ENCODE data around the gene C11orf54. TPM values are rescaled to one million over a fixed set of nuclear protein-coding genes. Genes with fewer than 3 reads are reported as not detected.

The C11orf54 gene
- total RNA-seq, result 11.0 and 18.8 TPM in 2 replicates

GRCh38 chr11:93741094-93741881, at the start of gene C11orf54, which contains the start of gene TAF1D:
Gene C11orf54, plus strand, starts transcription at chr11:93741672. Its CDS starts 5,722 bp downstream, at chr11:93747394.
Gene TAF1D, minus strand, starts transcription at chr11:93741495. Its CDS starts 2,191 bp downstream, at chr11:93739304.
- DNase-seq (ENCODE audit: extremely low read depth, low read depth, low spot score), result peak; percentile 94

DNA sequence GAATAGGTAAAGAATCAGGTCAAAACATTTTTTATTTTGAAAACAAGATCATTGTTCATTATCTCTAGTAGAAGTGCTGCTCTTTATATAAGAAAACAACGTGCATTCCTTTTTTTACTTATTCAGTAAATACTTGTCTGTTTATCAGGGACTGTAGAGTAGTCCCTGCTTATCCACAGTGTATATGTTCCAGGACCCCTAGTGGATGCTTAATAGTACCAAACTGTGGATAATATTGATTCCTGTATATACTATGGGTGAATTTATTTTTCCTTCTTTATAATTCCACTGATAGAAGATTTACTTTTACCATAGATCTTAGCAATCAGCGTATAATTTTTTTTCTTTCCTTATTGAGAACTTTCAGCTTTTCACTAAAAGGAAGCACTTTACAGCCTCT, 47.4 kb upstream of the C11orf54 start:
- no peak for DNase-seq (ENCODE audit: extremely low read depth, low read depth, low spot score)

DNA sequence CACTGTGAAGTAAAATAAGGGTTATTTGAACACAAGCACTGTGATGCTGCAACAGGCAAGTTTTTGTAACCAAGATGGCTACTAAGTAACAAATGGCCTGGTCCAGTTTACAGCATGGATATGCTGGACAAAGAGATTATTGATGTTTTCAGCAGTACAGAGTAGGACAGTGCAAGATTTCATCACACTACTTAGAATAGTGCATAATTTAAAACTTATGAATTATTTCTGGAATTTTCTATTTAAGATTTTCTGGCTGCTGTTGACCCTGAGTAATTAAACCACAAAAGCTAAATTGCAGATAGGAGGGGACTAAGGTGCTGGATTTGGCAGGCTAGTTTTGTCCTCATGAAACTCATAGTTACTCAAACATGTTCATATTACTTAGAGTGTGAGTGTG, 46.9 kb upstream of the C11orf54 start:
- DNase-seq (ENCODE audit: extremely low read depth, low read depth, low spot score), result no peak

DNA sequence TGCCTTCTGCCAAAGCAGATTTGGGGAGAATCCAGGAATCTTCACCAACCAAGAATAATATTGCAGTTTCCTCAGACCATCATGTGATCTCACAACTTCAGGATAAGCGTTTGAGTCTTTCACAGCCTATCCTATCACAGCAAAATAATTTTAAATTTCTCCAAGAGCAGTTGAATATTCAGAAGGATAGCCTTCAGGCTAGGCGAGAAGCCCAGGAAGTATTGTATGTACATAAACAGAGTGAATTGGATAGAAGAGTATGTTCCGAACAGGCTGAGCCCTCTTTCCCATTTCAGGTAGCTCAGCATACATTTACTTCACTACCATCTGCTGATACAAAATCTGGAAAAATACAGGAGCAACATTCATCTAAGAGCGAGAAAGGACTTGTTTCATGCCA, 43.9 kb upstream of the C11orf54 start:
- no peak for DNase-seq (ENCODE audit: extremely low read depth, low read depth, low spot score)

DNA sequence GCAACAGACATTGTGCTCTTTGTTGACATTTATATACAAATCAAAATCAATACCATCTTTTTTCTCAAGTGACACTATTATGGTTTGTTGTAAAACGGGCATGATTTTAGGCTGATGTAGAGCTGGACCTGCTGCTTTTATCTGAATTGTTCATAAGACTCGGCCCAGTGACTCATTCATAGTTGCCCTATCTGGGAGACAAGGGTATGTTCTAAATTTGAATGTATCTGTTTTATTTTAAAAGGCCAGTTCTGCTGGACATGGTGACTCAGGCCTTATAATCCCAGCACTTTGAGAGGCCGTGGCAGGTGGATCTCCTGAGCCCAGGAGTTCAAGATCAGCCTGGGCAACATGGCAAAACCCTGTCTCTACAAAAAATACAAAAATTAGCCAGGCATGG, 40.6 kb upstream of the C11orf54 start:
- DNase-seq (ENCODE audit: extremely low read depth, low read depth, low spot score), result no peak

GRCh38 chr11:93704237-93704636, 37.2 kb upstream of the C11orf54 start:
- no peak for DNase-seq (ENCODE audit: extremely low read depth, low read depth, low spot score)

DNA sequence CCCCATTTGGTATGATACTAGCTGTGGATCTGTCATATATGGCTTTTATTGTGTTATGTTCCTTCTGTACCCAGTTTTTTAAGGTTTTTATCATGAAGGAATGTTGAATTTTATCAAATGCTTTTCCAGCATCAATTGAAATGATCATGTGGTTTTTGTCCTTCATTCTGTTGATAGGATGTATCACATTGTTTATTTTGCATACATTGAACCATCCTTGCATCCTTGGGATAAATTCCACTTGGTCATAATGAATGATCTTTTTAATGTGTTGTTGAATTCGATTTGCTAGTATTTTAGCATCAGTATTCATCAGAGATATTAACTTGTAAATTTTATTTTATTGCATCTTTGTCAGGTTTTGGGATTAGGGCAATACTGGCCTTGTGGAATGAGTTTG, 31.2 kb upstream of the C11orf54 start:
- no peak for DNase-seq (ENCODE audit: extremely low read depth, low read depth, low spot score)

GRCh38 chr11:93712678-93713077, 28.8 kb upstream of the C11orf54 start:
- DNase-seq (ENCODE audit: extremely low read depth, low read depth, low spot score), result no peak

DNA sequence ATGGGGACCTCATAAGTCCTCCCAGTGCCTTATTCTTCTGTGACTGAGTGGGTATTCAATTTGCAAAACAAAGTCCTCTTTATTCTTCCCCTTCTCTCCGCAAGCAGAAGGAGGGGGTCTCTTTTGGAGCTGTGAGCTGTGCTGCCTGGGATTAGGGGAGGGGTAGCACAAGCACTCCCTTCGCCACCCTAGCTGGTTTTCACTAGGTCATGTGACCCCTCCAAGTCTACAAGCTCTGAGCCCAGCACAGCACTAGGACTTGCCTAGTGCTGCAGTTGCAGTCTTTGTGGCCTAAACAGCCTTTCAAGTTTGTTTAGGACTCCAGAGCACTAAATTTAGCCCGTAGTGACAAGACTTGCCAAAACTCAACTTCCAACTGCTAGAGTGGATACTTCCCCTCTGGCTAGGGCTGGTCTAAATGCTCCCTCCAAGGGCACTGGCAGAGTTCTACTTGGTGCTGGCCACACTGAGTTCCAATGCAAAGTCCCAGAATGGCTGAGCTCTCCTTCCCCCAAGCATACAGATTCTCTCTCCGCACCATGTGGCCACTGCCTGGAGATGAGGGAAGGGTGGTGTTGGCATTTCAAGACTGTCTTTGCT, 25.6 kb upstream of the C11orf54 start:
- DNase-seq (ENCODE audit: extremely low read depth, low read depth, low spot score), result no peak

- no peak for DNase-seq (ENCODE audit: extremely low read depth, low read depth, low spot score)
Observed at GRCh38 chr11:93717501-93717900, 24.0 kb upstream of the C11orf54 start.

DNA sequence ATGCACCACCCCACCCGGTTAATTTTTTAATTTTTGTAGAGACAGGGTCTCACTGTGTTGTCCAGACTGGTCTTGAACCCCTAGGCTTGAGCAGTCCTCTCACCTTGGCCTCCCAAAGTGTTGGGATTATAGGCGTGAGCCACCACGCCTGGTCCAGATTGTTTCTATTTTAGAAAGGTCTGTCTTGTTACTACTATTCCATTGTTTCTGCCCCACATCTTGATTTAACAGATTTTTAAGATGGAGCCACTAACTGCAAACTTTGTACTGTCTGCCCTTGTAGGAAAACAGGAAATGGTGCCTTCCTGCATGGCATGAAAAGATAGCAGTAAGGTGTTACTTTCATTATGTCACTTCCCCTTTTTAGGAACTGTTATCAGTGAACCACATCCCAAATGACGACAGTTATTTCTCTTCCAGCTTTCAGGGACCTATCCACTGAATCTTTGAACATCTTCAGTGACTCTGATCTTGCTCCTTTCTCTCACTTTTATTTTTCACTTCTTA, 23.4 kb upstream of the C11orf54 start:
- DNase-seq (ENCODE audit: extremely low read depth, low read depth, low spot score), result peak; percentile 54

GRCh38 chr11:93719310-93719709, 22.2 kb upstream of the C11orf54 start:
- DNase-seq (ENCODE audit: extremely low read depth, low read depth, low spot score), result no peak

GRCh38 chr11:93720522-93720921, 20.9 kb upstream of the C11orf54 start:
- no peak for DNase-seq (ENCODE audit: extremely low read depth, low read depth, low spot score)

- DNase-seq (ENCODE audit: extremely low read depth, low read depth, low spot score), result no peak
Observed at GRCh38 chr11:93724089-93724488, 17.4 kb upstream of the C11orf54 start.

GRCh38 chr11:93727985-93728791, 13.3 kb upstream of the C11orf54 start:
- no peak for DNase-seq (ENCODE audit: extremely low read depth, low read depth, low spot score)

DNA sequence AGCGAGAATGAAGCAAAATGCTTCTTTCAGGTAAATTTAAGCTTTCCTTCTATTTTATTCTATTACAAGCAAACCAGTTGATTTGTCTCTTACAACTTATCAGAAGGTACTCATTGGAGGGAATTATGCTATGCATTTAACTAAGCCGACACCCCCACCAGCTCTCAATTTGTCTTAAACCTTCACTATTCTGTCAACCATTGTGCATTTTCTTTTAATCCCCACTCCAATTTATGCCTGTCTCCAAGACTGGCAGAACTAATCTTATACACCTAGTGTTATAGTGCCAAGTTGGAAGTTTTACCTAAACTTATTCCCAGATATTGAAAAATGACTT, 12.7 kb upstream of the C11orf54 start:
- no peak for DNase-seq (ENCODE audit: extremely low read depth, low read depth, low spot score)

- DNase-seq (ENCODE audit: extremely low read depth, low read depth, low spot score), result no peak
Observed at GRCh38 chr11:93729129-93729616, 12.3 kb upstream of the C11orf54 start.

- DNase-seq (ENCODE audit: extremely low read depth, low read depth, low spot score), result no peak
Observed at GRCh38 chr11:93730108-93731107, 11.1 kb upstream of the C11orf54 start.

- DNase-seq (ENCODE audit: extremely low read depth, low read depth, low spot score), result no peak
Observed at GRCh38 chr11:93732237-93732892, 9.1 kb upstream of the C11orf54 start.

All from glomerular endothelial cell (primary cell).